T-helper 1 cell treated with Interleukin-12 subunit alpha and Interleukin-12 subunit beta and Interleukin-4 antibody, amounts not matched to agents 30 ng/mL and 1 ng/mL, for 36 hours (primary cell): ENCODE measurements around the gene C1QC. TPM values are rescaled to one million over a fixed set of nuclear protein-coding genes. Genes with fewer than 3 reads are reported as not detected.

Source experiments
- intact Hi-C: fragments of 100-400 bp; cut with micrococcal nuclease; formaldehyde crosslinking; loops from one replicate; pipeline ENCODE4 v1.15.1; 2024
- total RNA-seq: library from RNA; stranded (reverse); gene quantifications from 2 replicates; pipeline ENCODE4 v1.2.3, GENCODE V29; 2022

C1QC gene
- total RNA-seq, 1 donor from 2014 or later = not detected

GRCh38 chr1:22677931-22678896 lies 34.8 kb downstream of the C1QC start:
- intact Hi-C loops = no loop called here

- intact Hi-C loops = no loop called here
These were observed 37.3 kb downstream of the C1QC start for GRCh38 chr1:22680726-22681125.

- intact Hi-C loops = no loop called here
These were observed 38.3 kb downstream of the C1QC start for GRCh38 chr1:22681556-22682276.

DNA sequence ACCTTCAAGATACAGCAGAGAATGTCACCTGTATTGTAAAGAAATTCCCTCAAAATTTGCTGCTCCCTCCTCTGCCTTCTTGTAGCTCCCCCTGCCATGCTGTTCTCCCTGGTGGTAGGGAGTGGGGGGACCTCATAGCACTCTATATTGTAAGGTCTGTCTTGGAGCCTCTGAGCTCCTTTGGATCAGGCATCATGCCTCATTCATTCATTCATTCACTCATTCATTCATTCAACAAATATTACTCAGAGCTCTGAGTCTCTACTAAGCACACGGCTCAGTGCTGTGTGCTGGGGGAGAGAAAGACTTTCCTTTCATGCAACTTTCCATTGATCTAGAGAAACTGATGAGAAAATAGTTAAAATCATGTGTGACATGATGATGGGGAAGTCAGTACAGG lies 40.1 kb downstream of the C1QC start:
- intact Hi-C loops = no loop called here

DNA sequence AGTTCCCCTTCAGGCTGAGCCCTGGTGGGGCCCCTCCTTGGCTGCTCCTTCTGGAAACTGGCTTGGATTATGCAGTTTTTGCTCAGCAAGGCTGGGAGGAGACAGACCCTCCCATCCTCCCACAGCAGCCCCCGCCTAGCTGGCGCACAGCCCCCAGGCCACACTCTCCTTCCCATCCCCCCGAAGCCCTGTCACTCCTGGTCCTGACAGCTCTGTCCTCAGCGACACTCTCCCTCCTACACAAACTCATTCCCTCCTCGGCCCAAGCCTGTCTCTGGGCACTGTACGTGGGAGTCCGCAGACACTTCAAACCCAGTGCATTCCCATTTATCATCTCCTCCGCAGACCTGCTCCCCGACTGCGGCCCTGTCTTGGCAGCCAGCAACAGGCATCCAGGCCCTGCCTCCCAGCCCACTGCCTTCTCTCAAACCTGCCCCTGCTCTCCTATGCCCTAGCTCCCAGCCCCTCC lies 42.2 kb downstream of the C1QC start:
- intact Hi-C loops = no loop called here

- intact Hi-C loops = no loop called here
These were observed 43.8 kb downstream of the C1QC start for GRCh38 chr1:22687191-22687590.

DNA sequence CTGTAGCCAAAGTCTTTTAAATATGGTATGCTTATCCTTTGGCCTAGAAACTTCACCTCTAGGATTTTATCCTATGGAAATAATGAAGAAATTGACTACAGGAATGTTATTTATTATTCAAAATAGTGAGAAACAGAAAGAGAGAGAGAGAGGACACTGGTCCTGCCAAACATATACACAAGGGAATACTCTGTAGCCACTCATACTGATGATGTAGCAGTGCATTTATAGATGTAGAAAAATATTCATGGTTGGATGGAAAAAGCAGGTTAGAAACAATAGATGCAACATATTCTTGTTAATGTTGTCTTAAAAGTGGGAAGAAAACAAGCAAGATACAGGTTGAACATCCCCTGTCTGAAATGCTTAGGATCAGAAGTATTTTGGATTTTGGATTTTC lies 45.0 kb downstream of the C1QC start:
- intact Hi-C loops = no loop called here

DNA sequence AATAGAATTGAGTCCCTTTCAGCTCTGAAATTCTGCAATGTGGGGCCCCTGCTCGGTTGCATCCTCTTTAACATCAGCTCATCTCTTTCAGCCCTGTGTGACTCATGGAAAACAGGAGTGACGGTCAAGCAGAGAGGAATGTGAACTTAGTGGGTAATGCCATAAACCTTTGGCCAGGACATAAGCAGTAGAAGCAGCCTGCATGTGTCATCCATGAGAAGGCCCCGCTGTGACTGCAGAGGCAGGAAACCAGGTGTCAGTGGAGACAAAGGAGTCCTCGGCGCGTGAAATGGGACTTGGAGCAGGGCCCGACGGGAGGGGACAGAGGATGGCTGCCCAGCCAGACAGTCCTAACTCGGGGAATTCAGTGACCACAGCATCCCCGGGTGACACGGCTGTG lies 46.1 kb downstream of the C1QC start:
- intact Hi-C loops = no loop called here

DNA sequence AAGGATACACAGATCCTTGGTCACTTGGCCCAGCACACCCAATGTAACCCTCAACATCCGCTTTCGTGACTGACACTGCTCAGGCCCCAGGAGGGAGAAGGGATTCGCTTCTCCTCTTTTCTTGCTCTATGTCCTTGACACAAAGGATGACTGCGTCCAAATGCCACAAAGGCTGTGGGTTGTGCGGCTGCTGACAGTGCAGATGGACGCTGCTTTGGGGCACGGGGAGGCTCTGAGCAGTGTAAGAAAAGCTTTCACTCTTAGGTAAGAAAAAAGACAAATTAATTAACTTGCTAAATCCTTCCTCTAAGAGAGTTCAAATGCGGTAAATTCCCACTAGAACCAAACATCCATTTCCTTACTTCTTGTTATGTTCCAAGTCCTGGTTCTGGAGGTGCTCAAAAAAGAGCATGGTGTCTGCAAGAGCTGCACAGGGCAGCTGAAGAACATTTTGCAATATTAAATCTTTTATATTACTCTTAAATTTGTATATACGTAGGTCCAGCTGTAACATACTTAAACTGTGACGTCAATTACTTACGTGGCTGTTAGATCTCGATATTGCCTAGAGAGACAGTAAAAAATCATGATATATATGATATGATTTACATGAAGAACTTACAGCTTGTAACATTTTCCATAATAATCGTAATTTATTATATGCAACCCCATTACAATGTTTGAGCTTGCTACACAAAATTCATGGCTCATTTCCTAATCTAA lies 47.8 kb downstream of the C1QC start:
- intact Hi-C loops = no loop called here

DNA sequence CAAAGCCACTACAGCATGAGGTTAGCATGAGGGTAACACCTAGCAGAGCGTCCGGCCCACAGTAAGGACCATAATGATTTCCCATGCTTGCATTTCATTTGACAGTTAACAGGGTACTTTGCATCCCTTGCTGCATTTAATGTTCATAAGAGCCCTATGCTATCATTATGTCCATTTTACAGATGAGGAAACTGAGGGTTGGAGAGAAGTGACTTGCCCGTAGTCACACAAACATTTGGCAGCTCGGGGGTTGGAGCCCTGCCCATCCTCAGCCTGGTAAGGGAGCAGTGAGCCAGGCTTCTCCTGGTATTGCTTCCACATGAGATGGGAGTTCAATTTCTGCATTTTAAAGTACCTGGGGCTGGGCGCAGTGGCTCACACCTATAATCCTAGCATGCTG lies 50.7 kb downstream of the C1QC start:
- intact Hi-C loops = no loop called here

DNA sequence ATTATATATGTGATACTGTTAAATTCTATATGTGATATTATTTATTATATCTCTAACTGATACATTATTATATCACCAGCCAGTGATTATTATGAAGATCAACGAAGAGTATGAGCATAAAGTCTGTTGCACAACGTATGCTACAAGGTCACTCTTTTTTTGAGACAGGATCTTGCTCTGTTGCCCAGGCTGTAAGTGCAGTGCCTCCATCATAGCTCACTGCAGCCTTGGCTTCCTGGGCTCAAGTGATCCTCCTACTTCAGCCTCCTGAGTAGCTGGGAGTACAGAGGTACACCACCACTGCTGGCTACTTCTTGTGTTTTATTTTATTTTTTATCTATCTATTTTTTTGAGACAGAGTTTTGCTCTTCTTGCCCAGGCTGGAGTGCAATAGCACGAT lies 53.2 kb downstream of the C1QC start:
- intact Hi-C loops = no loop called here

Other genes with a start within 250 kb of the C1QC start
- gene ZBTB40, start 191.8 kb upstream of the C1QC start, total RNA-seq = 22.1 TPM in 2 replicates
- not detected in 2 replicates for gene EPHA8, start 80.1 kb upstream of the C1QC start, total RNA-seq
- gene C1QA, start 7.0 kb upstream of the C1QC start, total RNA-seq = not detected in 2 replicates
- not detected in 2 replicates for gene C1QB, start 9.6 kb downstream of the C1QC start, total RNA-seq
- gene EPHB2, start 67.2 kb downstream of the C1QC start, total RNA-seq = not detected in 2 replicates